Lower leg skin (tissue), 3 donors: Measurements from ENCODE around the gene EDEM3.

Experiments
- CTCF ChIP-seq, 3 donors: fragments of 450-650 bp; IDR thresholded peaks; one replicate each; pipeline ENCODE4 v1.5.1; 2016; ENCODE audit warnings: antibody characterized with exemption in 3 of 3, mild to moderate bottlenecking in 3 of 3, moderate library complexity in 2 of 3
- POLR2A ChIP-seq, 2 donors: fragments of 450-650 bp; IDR thresholded peaks; one replicate each; pipeline ENCODE4 v1.6.1; 2016 to 2017; ENCODE audit warnings: antibody characterized with exemption in 2 of 2, mild to moderate bottlenecking in 1 of 2, moderate library complexity in 1 of 2

- no peak for TF ChIP-seq CTCF (IDR thresholded peaks at IDR 0.05)
- TF ChIP-seq POLR2A (IDR thresholded peaks at IDR 0.05): no peak
Measured at GRCh38 chr1:184775329-184775728, 20.7 kb upstream of the EDEM3 start.
